Astrocyte (in vitro differentiated cells and primary cell): Measurements from ENCODE around the gene ULK1. TPM values are rescaled to one million over a fixed set of nuclear protein-coding genes. Genes with fewer than 3 reads are reported as not detected.

Experiments
- DNase-seq: peaks from one replicate; pipeline ENCODE4 v3.0.0-alpha.2; 2010; ENCODE audit warnings: low read depth
- FAIRE-seq: peaks from 2 replicates; lab custom pipeline; 2011; peaks lifted over from hg19 to GRCh38; lab: Jason Lieb, UNC
- H2AFZ ChIP-seq: 2 replicates; pipeline ENCODE4 v1.6.0; 2012; ENCODE audit warnings: low read depth, low read length, inconsistent platforms
- H3K27ac ChIP-seq: 2 replicates; pipeline ENCODE4 v1.5.1; 2011; ENCODE audit warnings: low read depth, low read length, inconsistent platforms
- H3K27me3 ChIP-seq: 2 replicates; pipeline ENCODE4 v1.6.0; 2011; ENCODE audit warnings: low read length, inconsistent platforms; ENCODE audit not compliant: insufficient read depth
- H3K36me3 ChIP-seq: 2 replicates; pipeline ENCODE4 v1.5.1; 2011; ENCODE audit warnings: low read length, inconsistent platforms; ENCODE audit not compliant: insufficient read depth
- H3K4me1 ChIP-seq: 2 replicates; pipeline ENCODE4 v1.5.1; 2011; ENCODE audit warnings: low read length, inconsistent platforms; ENCODE audit not compliant: insufficient read depth
- H3K4me2 ChIP-seq: 2 replicates; pipeline ENCODE4 v1.6.0; 2012; ENCODE audit warnings: low read length, inconsistent platforms
- H3K4me3 ChIP-seq: 2 replicates; pipeline ENCODE4 v1.5.1; 2011; ENCODE audit warnings: low read depth, mild to moderate bottlenecking, low read length, inconsistent platforms; ENCODE audit not compliant: insufficient read depth
- H3K79me2 ChIP-seq: 2 replicates; pipeline ENCODE4 v1.6.0; 2012; ENCODE audit warnings: mild to moderate bottlenecking, low read length, inconsistent platforms; ENCODE audit not compliant: insufficient read depth
- H3K9ac ChIP-seq: 2 replicates; pipeline ENCODE4 v1.6.0; 2012; ENCODE audit warnings: mild to moderate bottlenecking, low read length, inconsistent platforms
- H3K9me3 ChIP-seq: 2 replicates; pipeline ENCODE4 v1.5.1; 2012; ENCODE audit warnings: low read depth, mild to moderate bottlenecking, low read length, inconsistent platforms; ENCODE audit not compliant: insufficient read depth
- H4K20me1 ChIP-seq: 2 replicates; pipeline ENCODE4 v1.6.0; 2012; ENCODE audit warnings: low read length, inconsistent platforms; ENCODE audit not compliant: insufficient read depth
- H3K27ac Mint-ChIP-seq: one replicate; pipeline ENCODE4 v1.8.0; 2021; ENCODE audit warnings: mild to moderate bottlenecking, mixed read lengths; ENCODE audit not compliant: unreplicated experiment
- H3K27me3 Mint-ChIP-seq: one replicate; pipeline ENCODE4 v1.8.0; 2021; ENCODE audit warnings: low read depth, mixed read lengths; ENCODE audit not compliant: unreplicated experiment
- H3K36me3 Mint-ChIP-seq: one replicate; pipeline ENCODE4 v1.8.0; 2021; ENCODE audit warnings: low read depth, mixed read lengths; ENCODE audit not compliant: unreplicated experiment
- H3K4me1 Mint-ChIP-seq: one replicate; pipeline ENCODE4 v1.8.0; 2021; ENCODE audit warnings: low read depth, mixed read lengths; ENCODE audit not compliant: unreplicated experiment
- H3K4me3 Mint-ChIP-seq: one replicate; pipeline ENCODE4 v1.8.0; 2021; ENCODE audit warnings: mild to moderate bottlenecking, moderate library complexity, mixed read lengths; ENCODE audit not compliant: unreplicated experiment
- H3K9me3 Mint-ChIP-seq: one replicate; pipeline ENCODE4 v1.8.0; 2021; ENCODE audit warnings: mild to moderate bottlenecking, mixed read lengths; ENCODE audit not compliant: unreplicated experiment
- CTCF ChIP-seq: IDR thresholded peaks from 2 replicates; pipeline ENCODE4 v1.5.1; 2011; ENCODE audit warnings: low read depth, mild to moderate bottlenecking, inconsistent platforms, low read length, moderate library complexity; ENCODE audit not compliant: insufficient read depth
- EZH2 ChIP-seq: IDR thresholded peaks from 2 replicates; pipeline ENCODE4 v1.6.1; 2012; ENCODE audit warnings: mild to moderate bottlenecking, low read length, inconsistent platforms; ENCODE audit not compliant: insufficient read depth
- total RNA-seq: library from RNA; stranded (reverse); gene quantifications from 2 replicates; pipeline ENCODE4 v1.2.1, GENCODE V29; 2021

ULK1 gene
- total RNA-seq, 1 donor from 2014 or later: 51.8 TPM

GRCh38 chr12:131854861-131855476 is 39.5 kb upstream of the ULK1 start:
- H3K4me2 ChIP-seq: no peak overlapping the region
- H3K36me3 ChIP-seq: no peaks in the 10 kb centered on the region
- no peak for TF ChIP-seq CTCF
- no peak for TF ChIP-seq EZH2
- no peak for FAIRE-seq
- no peak overlapping the region for H2AFZ ChIP-seq
- H3K9me3 ChIP-seq: no peaks in the 10 kb centered on the region
- H3K4me3 Mint-ChIP-seq: no peak overlapping the region
- H3K27me3 ChIP-seq: no peaks in the 10 kb centered on the region
- H3K9ac ChIP-seq: no peak overlapping the region
- DNase-seq: no peak
- no peak overlapping the region for H3K27ac ChIP-seq
- no peaks in the 10 kb centered on the region for H4K20me1 ChIP-seq
- H3K79me2 ChIP-seq: no peaks in the 10 kb centered on the region
- H3K36me3 Mint-ChIP-seq: no peaks in the 10 kb centered on the region
- no peak overlapping the region for H3K4me3 ChIP-seq
- H3K9me3 Mint-ChIP-seq: no peaks in the 10 kb centered on the region
- H3K27ac Mint-ChIP-seq: no peak overlapping the region
- peaks cover 21% of the 10 kb centered on the region for H3K27me3 Mint-ChIP-seq
- no peaks in the 10 kb centered on the region for H3K4me1 Mint-ChIP-seq
- H3K4me1 ChIP-seq: peaks cover 14% of the 10 kb centered on the region

GRCh38 chr12:131855521-131856142 is 38.8 kb upstream of the ULK1 start:
- no peak overlapping the region for H3K27ac ChIP-seq
- no peaks in the 10 kb centered on the region for H3K9me3 ChIP-seq
- H4K20me1 ChIP-seq: no peaks in the 10 kb centered on the region
- Mint-ChIP-seq H3K4me3 (no peak overlapping the region), H3K27ac (no peak overlapping the region), H3K9me3 (no peaks in the 10 kb centered on the region), H3K27me3 (peaks cover 18% of the 10 kb centered on the region), H3K36me3 (no peaks in the 10 kb centered on the region), H3K4me1 (peaks cover 6% of the 10 kb centered on the region)
- H3K4me2 ChIP-seq: no peak overlapping the region
- FAIRE-seq (no peak), DNase-seq (no peak)
- no peaks in the 10 kb centered on the region for H3K79me2 ChIP-seq
- no peak overlapping the region for H2AFZ ChIP-seq
- no peaks in the 10 kb centered on the region for H3K27me3 ChIP-seq
- no peak overlapping the region for H3K9ac ChIP-seq
- TF ChIP-seq EZH2: no peak
- no peak for TF ChIP-seq CTCF
- no peak overlapping the region for H3K4me3 ChIP-seq
- H3K36me3 ChIP-seq: no peaks in the 10 kb centered on the region
- H3K4me1 ChIP-seq: peaks cover 17% of the 10 kb centered on the region
